Measurements from ENCODE around the gene DDR1.

GRCh38 chr6:30879684-30880427 is 4.5 kb upstream of the DDR1 start:
- no peak for TF ChIP-seq CTCF (IDR thresholded peaks at IDR 0.05)
- no peak for TF ChIP-seq EZH2phosphoT487 (IDR thresholded peaks at IDR 0.05)

Data from neural progenitor cell (in vitro differentiated cells).